ENCODE data around the gene TSPAN4.

GRCh38 chr11:819129-819931 is 23.3 kb upstream of the TSPAN4 start:
- TF ChIP-seq, protein P1, sequence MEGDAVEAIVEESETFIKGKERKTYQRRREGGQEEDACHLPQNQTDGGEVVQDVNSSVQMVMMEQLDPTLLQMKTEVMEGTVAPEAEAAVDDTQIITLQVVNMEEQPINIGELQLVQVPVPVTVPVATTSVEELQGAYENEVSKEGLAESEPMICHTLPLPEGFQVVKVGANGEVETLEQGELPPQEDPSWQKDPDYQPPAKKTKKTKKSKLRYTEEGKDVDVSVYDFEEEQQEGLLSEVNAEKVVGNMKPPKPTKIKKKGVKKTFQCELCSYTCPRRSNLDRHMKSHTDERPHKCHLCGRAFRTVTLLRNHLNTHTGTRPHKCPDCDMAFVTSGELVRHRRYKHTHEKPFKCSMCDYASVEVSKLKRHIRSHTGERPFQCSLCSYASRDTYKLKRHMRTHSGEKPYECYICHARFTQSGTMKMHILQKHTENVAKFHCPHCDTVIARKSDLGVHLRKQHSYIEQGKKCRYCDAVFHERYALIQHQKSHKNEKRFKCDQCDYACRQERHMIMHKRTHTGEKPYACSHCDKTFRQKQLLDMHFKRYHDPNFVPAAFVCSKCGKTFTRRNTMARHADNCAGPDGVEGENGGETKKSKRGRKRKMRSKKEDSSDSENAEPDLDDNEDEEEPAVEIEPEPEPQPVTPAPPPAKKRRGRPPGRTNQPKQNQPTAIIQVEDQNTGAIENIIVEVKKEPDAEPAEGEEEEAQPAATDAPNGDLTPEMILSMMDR (IDR thresholded peaks at IDR 0.05; ENCODE audit: low read depth, low read length, missing input control), result peak; percentile 18
- TF ChIP-seq SP1 (IDR thresholded peaks at IDR 0.05) (peak; percentile 0), HNF4A (conservative IDR thresholded peaks at IDR 0.05) (no peak), ZBTB33 (IDR thresholded peaks at IDR 0.05) (no peak)
